Measurements from ENCODE around the gene RAB27A.
"Not testable (repeated sequence)": the region's sequence is repeated elsewhere in the genome, so short reads cannot be mapped to it uniquely, and the experiment has no call there.

Gene RAB27A

DNA sequence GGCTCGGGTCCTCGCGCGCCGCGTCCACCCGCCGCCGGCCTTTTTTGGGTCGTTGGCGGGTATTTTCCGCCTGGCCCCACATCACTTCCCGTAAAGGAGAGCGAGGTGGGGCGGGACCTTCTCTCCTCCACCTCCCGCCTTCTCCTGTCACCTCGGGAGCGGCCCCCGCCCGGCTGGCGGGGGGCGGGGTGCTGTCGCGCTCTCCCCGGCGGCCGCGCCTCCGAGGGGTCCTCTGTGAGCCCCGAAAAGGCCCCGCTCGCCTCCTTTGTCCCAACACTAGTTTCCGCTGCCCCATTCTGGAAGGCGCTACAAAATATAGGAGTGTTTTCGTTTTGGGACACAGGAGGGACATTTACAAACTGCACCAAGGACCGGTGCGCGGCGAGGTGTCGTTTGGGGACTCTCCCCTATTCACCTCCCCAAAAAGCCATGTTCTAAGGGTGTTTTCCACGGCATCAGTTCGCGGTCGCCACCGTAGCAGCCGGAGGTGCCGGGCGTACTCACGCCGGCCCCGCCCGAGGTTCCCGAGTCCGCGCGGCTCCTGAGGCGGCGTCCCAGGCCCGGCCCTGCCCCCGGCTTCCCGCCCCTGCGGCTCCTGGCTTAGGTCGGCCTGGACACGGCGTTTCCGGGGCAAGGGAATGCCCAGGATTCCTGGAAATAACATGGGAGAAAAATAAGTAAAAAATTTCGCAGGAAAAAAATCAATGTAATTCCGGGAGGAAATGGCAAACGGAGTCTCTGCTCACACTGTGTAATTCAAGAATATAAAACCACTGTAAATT, at the start of gene RAB27A:
TSS of gene RAB27A (minus strand) at position 68 of the 782 bp plus-strand sequence. CDS start 54,879 bp downstream, outside the sequence.
- peak; percentile 80 for DNase-seq (ENCODE audit: low spot score)

DNA sequence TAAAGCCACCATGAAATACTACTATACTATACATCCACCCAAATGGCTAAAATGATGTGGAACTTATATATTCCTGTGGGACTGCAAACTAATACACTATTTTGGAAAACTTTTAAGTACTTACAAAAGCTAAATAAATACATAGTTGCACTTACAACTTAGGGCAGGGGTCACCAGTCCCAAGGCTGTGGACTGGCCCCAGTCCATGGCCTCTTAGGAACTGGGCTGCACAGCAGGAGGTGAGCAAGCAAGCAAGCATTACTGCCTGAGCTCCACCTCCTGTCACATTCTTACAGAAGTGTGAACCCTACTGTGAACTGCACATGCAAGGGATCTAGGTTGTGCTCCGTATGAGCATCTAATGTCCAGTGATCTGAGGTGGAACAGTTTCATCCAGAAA, 47.5 kb upstream of the RAB27A start:
- DNase-seq (ENCODE audit: low spot score) = no peak

DNA sequence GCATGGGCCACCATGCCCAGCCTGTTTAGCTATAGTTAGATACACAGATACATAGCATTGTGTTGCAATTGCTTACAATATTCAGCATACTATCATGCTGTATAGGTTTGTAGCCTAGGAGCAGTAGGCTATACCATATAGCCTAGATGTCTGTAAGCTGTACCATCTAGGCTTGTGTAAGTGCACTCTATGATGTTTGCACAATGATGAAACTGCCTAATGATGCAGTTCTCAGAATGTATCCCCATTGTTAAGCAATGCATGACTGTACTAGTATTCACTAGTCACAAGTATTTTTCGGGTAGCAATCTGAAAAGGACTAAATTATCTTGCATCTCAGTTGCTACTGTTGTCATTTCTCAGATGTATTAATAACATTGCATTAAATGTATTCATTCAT, 45.4 kb upstream of the RAB27A start:
- no peak for DNase-seq (ENCODE audit: low spot score)

DNA sequence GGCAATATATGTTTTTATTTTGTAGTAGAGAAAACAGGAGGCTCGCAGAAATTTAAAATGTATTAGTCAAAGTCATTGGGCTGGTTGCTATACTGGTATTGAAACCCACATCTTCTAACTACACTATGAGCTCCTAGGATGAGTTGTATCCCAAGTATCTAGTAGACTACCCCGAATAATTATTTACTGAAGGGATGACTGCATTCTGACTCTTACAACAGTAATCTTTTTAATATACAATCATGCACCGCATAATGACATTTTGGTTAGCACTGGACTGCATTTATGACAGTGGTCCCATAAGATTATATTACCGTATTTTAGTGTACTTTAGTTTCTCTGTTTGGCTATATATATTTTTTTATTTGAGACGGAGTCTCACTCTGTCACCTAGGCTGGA, 44.8 kb upstream of the RAB27A start:
- DNase-seq (ENCODE audit: low spot score) = no peak

DNA sequence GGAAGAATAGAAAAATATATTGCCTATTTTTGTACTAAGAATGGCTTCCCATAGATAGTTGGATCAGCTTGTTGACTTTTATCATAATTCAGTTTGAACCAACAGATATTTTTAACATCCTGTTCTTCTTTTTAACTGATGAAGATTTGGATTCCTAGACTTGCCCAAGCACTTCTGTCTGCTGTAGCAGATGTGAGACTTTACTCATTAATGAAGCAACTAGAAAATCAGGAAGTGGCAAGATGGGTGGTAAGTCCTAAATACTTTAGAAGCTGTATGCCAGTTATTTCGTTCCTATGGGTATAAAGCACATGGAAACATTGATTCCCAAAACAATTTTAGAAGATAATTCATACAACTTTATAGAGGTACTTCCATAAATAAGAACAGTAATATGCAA, 37.8 kb upstream of the RAB27A start:
- no peak for DNase-seq (ENCODE audit: low spot score)

DNA sequence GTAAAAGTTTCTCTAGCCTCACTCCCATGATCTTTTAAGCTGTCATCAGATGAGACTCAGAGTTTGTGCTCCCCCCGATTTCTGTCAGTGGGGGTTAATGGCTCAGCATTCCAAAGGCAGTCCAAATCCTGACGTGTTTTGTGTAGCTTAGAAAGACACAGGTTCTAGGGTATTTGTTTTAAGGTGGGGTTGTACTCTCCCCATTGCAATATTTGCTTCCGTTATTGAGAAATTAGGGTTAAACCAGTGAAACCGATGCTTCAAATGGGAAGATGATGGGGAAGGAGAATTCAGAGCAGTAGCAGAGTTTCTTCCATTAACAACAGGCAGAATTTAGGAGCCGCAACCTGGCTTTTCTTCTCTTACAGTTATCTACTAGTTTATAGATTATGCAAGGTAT, 32.9 kb upstream of the RAB27A start:
- no peak for DNase-seq (ENCODE audit: low spot score)

DNA sequence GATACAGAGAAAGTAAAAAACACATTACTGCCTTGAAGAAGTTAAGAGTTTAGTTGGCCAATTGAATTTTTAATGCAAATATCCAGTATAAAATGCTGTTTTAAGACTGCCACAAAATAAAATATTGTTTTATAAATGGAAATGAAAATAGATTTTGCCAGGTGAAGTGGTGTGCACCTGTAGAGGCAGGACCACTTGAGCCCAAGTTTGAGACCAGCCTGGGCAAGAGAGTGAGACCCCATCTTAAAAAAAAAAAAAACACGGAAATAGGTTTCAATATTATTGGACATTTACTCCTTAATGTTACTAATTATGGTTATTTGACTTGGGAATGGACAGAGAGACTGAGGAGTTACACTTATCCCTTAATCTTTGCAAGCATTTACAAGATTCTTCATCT, 31.4 kb upstream of the RAB27A start:
- no peak for DNase-seq (ENCODE audit: low spot score)

DNA sequence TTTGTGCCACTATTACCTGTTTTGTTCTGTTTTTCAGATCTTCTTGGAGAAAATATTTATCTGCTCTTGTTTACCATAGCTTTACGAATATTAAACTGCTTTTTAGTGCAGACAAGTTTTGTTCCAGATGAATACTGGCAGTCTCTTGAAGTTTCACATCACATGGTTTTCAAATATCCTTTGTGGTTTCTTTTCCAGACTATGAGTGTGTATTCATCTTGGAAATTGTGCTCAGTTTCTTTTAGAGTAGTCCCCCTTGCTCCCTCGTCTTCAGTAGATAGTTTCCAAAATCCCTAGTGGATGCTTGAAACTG, 30.6 kb upstream of the RAB27A start:
- DNase-seq (ENCODE audit: low spot score) = no peak

DNA sequence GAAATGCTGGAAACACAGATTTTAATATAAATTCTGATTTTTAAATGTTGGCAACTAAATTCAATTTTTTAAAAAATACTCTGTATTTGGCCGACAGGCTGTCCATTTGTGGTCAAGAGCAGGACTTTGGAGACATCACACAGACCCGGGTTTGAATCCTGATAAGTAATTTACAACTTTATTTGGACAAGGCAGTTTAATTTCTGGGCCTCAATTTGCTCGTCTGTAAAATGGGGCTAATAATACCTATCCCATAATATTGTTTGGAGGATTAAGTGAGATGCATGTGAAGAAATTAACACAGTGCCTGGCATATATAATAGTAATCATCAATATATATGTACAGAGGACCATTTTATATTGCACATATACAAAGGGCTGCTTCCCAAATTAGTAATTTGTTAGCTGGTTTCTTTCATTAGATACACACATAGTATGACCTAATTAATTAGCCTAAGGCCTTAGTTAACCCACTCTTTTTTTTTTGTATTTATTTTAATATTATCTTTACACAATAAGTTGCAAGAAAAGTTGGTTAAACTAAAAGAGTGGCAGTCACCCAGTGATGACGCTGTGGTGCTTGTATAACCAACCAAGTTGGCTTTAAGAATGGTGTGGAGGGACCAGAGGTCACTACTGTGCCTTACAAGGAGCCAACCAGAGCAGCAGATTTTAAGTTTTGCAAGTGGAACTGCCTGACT, 30.1 kb upstream of the RAB27A start:
- no peak for DNase-seq (ENCODE audit: low spot score)

DNA sequence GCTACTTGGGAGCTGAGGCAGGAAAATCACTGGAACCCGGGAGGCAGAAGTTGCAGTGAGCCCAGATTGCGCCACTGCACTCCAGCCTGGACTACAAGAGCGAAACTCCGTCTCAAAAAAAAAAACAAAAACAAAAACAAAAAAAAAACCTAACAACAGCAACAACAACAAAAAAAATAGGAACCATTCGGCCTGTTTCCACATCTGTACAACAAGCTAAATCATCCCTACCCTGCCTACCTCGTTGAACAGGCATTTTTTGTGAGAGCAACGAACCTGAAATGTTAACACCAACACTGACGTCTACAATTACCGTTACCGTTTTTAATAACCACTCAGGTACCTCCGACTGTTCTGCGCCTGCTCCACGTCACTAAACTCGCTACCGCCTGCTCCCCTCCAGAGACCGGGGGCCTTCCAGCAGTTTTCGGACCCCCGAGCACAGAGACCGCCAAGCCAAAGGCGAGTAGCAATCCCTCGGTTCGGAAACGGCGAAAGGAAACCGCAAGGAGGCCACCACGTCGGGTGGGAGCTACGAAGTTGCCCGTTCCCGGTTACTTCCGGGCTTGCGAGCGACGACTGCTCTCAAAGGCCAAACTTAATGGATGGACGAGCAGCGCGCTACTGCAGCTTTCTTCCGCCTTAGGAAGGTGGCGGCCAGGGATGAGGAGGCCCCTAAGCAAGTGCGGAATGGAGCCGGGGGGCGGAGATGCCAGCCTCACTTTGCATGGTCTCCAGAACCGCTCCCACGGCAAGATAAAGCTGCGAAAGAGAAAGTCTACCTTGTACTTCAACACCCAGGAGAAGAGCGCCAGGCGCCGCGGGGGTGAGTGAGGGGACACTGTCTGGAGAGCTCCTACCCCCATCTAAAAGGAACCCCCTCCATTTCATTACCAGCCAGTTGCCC, 29.2 kb upstream of the RAB27A start, which contains the start of the genes PIGB and PIGBOS1:
TSS of gene PIGB (plus strand) at position 635 of the 907 bp plus-strand sequence. CDS start at position 664, 29 bp downstream.
TSS of gene PIGBOS1 (minus strand) at position 536 of the 907 bp plus-strand sequence. CDS start 1,331 bp downstream, outside the sequence.
- DNase-seq (ENCODE audit: low spot score) = peak; percentile 86

DNA sequence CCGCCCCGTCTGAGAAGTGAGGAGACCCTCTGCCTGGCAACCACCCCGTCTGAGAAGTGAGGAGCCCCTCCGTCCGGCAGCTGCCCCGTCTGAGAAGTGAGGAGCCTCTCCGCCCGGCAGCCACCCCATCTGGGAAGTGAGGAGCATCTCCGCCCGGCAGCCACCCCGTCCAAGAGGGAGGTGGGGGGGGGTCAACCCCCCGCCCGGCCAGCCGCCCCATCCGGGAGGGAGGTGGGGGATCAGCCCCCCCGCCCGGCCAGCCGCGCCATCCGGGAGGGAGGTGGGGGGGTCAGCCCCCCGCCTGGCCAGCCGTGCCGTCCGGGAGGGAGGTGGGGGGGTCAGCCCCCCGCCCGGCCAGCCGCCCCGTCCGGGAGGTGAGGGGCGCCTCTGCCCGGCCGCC, 13.2 kb upstream of the RAB27A start:
- DNase-seq (ENCODE audit: low spot score) = not testable (repeated sequence)

DNA sequence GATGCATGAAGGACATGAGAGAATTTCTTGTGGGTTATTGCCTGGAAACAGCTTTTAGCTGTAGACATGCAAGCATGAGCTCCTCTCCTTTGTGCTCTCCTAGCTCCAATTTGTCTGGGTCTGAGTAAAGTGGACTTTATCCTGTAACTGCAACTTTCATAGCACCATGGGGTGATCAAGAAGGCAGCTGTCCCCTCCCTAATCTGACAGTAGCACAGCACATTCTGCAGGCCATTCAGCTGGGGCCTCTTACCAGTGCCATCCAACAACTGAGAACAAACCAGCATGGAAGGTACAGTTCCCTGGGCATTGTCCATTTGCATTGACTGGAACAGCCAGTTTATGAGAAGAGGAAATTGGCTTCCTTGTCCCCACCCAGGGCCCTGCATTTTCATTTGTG, 7.7 kb upstream of the RAB27A start:
- DNase-seq (ENCODE audit: low spot score) = no peak

DNA sequence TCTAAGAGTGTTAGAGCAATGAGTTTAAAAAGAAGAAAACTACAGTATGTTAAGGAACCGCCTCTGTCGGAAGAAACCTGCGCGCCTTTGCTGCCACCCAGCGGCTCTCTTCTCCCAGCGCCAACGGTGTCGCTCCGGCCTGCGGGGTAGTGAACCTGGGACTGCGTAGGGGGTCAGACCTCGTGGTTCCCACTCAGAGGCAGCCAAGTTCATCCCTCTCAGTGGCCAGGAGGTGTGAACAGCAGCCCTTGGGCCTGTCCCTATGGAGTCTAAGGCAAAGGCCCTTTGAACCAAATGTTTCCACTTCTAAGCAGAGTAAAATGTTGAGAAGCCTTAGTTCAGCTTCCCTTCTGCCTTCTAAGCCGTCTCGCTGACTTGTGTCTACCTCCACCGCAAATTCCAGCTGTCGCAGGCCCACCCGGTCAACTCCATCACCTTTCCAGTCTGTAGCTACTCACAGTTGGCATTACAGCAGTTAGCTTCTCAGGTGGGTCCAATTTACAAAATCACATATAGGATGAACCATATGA, 980 bp upstream of the RAB27A start:
- DNase-seq (ENCODE audit: low spot score) = no peak

DNA sequence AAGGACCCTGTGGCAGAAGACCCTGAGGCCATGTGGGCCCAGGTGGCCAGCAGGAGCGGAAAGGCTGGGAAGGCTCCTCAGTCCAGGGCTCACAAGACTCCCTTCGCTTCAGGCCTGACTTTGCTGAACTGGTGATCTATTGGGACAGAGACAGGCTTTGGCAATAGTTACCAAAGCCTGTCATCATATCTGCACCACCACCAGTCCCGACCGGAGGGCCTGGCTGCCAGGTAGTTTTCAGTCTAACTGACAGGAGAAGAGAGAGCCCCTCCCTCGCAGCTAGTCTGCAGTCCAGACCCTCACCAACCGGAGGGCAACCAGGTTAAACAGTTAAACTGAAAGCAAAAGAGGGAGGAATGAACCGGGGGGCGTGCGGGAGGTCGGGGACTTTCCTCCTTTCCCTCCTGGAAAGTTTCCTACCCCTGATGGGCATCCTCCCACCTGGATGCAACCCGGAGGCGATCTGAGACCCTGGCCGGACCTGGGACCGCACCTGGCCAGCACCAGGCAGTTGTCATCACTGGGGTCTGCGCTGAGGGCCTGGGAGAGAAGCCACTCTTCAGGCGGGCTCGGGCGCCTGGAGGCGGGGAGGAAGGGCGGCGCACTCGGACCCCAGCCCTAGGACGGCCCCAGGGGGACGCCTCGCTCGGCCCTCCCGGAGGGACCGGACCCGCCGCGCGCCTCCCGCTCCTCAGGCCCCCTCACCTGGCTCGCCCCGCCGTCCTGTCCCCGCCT, 435 bp downstream of the RAB27A start:
- no peak for DNase-seq (ENCODE audit: low spot score)

DNA sequence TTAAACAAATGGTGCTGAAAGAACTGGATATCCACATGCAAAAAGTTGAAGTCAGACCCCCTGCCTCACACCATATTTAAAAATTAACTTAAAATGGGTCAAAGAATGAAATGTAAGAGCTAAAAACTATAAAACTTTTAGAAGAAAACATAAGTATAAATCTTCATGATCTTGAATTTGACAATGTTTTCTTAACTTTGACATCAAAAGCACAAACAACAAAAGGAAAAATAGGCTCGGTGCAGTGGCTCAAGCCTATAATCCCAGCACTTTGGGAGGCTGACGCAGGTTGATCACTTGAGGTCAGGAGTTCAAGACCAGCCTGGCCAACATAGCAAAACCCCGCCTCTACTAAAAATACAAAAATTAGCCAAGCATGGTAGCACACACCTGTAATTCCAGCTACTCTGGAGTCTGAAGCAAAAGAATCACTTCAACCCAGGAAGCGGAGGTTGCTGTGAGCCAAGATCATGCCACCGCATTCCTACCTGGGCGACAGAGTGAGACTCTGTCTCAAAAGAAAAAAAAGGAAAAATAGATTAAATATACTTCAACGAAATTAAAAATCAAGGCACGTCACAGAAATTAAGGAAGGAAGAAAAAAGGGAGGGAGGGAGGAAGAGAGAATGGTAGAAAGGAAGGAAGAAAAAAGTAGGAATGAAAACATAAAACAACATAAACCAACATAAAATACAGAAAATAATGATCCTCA, 1.5 kb downstream of the RAB27A start:
- no peak for DNase-seq (ENCODE audit: low spot score)

DNA sequence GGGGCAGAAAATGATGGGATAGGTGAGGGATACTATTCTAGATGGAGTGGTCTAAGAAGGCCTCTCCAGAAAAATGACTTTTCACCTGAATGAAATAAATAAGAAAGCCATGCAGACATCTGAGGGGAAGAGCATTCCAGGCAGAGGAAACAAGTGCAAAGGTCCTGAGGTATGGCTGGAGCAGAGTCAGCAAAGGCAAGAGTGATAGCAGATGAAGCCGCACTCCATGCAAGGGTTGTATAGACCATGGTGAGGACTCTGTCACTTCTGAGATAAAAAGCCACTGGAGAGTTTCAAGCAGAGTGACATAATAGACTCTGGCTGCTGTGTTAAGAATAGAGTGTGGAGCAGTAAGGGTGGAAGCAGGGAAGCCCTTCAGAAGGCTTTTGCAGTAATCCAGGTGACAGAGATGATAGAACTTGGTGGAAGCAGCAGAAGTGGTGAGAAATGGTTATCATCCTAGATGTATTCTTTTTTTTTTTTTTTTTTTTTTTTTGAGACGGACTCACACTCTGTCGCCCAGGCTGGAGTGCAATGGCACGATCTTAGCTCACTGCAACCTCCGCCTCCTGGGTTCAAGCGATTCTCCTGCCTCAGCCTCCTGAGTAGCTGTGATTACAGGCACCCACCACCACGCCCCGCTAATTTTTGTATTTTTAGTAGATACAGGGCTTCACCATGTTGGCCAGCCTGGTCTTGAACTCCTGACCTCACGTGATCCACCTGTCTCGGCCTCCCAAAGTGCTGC, 3.0 kb downstream of the RAB27A start:
- not testable (repeated sequence) for DNase-seq (ENCODE audit: low spot score)

DNA sequence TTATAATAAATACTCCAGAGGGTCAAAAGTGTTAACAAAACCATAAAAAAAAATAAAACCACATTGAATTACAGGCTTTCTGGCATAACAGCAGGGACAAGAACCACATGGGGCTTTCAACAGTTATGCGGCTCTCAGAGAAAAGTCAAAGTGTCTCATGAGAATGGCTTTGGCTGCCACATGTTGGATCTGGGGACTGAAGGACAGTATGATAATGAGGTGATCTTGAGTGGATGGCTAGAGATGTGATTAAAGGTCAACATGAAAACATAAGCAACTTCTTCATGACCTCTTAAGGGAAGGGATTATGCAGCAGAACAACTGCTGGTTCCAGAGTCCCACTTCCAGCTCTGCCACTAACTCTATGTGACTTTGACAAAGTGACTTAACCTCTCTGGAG, 5.2 kb downstream of the RAB27A start:
- DNase-seq (ENCODE audit: low spot score) = no peak

DNA sequence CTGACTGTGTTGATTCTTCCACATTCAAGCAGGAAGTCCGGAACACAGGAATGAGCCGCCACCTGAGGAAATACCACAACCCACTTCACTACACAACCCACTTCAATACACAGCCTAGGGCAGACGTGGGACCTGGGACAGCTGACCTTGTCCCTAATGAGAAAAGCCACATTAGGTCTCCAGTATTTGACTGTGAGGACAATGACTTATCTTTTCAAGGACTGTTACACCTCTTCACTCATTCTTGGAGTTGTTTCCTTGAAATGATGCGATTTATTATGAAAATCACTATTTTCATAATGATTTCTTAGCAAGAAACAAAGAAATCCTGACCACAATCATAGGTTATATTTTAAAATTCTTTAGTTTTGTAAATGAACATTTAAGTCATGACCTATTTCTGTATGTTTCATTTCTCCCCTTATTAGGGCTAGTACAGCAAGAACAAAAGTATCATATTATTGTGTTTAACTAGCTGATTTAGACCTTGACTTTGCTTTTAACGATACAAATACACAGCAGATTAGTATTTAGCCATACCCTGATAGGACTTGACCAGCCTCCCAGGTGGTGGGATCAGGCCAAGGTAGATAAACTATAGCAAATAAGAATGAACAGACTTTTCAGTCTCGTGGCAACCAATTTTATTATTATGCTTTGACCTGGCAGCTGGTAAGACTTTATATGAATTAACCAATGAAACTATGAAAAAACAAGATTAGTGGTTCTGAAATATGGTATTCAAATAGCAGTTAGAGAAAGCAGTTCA, 6.0 kb downstream of the RAB27A start:
- DNase-seq (ENCODE audit: low spot score) = no peak

DNA sequence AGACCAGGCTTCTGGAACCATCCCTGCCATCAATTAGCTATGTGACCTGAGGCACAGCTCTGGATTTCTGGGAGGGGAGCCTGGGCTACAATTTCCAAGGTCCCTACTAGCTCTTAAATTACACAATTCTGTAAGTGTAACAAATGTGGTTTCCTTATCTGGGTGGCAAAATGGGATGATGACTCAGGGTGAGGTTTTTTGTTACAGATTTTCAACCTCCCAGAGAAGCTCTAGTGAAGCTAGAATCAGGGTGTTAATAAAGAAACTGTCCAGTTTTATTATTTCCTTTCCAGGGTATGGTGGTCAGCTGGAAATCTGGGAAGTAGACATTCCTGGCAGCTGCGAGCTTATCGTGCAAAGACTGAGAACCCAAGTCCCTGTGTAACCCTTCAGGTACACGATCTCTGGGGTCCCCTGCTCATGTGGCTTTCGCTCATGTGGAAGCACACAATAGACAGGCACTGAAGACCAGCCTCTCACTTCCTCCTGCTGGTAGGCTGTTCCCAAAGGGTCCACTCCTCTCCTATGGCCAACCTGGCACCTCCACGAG, 7.3 kb downstream of the RAB27A start:
- DNase-seq (ENCODE audit: low spot score) = peak; percentile 18

Measured in kidney capillary endothelial cell (primary cell).